Breast epithelium (tissue), 3 donors: Measurements from ENCODE around the gene EXOG.

Source experiments
- POLR2A ChIP-seq: fragments of 450-650 bp; IDR thresholded peaks from one replicate; pipeline ENCODE4 v1.6.1; 2016; ENCODE audit warnings: antibody characterized with exemption, mild to moderate bottlenecking, moderate library complexity
- POLR2AphosphoS5 ChIP-seq, 3 donors: sonication (generic); formaldehyde crosslinking; IDR thresholded peaks; one replicate each; pipeline ENCODE4 v1.6.1; 2017; ENCODE audit warnings: antibody characterized with exemption in 3 of 3
- TF ChIP-seq, protein P1 (sequence below), 3 donors: fragments of 450-650 bp; IDR thresholded peaks; one replicate each; pipeline ENCODE4 v1.5.1; 2016 to 2017; ENCODE audit warnings: antibody characterized with exemption in 3 of 3, mild to moderate bottlenecking in 3 of 3, moderate library complexity in 3 of 3

DNA sequence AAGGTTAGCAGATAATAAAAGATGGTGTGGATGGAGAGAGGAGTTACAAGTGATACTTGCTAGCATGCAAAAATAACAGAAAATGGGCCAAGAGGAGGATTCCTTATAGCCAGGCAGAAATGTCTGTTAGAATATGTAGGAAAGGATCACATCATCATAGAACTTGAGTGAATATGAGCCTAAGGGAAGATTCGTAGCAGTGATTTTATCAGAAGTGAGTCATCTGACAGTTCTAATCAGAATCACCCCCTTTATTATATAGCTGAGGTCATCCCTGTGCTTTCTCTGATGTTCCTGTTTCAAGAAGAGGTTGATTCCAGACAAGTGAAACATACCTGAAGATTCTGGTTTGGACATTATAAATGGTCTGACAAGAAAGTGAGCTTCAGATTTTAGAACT is 22.9 kb downstream of the EXOG start:
- no peak for TF ChIP-seq POLR2AphosphoS5 (IDR thresholded peaks at IDR 0.05)
- TF ChIP-seq, protein P1, sequence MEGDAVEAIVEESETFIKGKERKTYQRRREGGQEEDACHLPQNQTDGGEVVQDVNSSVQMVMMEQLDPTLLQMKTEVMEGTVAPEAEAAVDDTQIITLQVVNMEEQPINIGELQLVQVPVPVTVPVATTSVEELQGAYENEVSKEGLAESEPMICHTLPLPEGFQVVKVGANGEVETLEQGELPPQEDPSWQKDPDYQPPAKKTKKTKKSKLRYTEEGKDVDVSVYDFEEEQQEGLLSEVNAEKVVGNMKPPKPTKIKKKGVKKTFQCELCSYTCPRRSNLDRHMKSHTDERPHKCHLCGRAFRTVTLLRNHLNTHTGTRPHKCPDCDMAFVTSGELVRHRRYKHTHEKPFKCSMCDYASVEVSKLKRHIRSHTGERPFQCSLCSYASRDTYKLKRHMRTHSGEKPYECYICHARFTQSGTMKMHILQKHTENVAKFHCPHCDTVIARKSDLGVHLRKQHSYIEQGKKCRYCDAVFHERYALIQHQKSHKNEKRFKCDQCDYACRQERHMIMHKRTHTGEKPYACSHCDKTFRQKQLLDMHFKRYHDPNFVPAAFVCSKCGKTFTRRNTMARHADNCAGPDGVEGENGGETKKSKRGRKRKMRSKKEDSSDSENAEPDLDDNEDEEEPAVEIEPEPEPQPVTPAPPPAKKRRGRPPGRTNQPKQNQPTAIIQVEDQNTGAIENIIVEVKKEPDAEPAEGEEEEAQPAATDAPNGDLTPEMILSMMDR (IDR thresholded peaks at IDR 0.05), result no peak
- no peak for TF ChIP-seq POLR2A
